GM12878 (cell line): Measurements from ENCODE around the gene COQ3. TPM values are rescaled to one million over a fixed set of nuclear protein-coding genes. Genes with fewer than 3 reads are reported as not detected.

Experiments
- ATAC-seq: fragments of 200-7000 bp; cut with Tn5 transposase; 3 replicates; pipeline ENCODE4 v1.9.1; 2020; ENCODE audit warnings: mild to moderate bottlenecking, moderate library complexity
- BruUV-seq: library from RNA; stranded (reverse); fragments of 400-500 nt; replicated peaks from 2 replicates; lab custom pipeline; 2021; lab: Mats Ljungman, UMichigan
- CTCF ChIA-PET: fragments of 300-600 bp; sonication (Branson Sonifier 250); formaldehyde crosslinking; extraction: SDS; loops from one replicate; lab custom pipeline; 2021; ENCODE audit warnings: inconsistent platforms; lab: Yijun Ruan, JAX
- POLR2A ChIA-PET: fragments of 350-600 bp; formaldehyde crosslinking; extraction: SDS; loops from one replicate; lab custom pipeline; 2021; ENCODE audit warnings: inconsistent platforms; lab: Charles Lee
- RAD21 ChIA-PET: fragments of 300-600 bp; sonication (Branson Sonifier 250); formaldehyde crosslinking; loops from one replicate; lab custom pipeline; 2023; ENCODE audit warnings: antibody characterized with exemption; ENCODE audit not compliant: unreplicated experiment; lab: Charles Lee
- SMC1A ChIA-PET: fragments of 300-600 bp; sonication (Branson Sonifier 250); formaldehyde crosslinking; loops from one replicate; lab custom pipeline; 2023; ENCODE audit not compliant: unreplicated experiment, uncharacterized antibody; lab: Charles Lee
- DNase-seq: peaks from one replicate; pipeline ENCODE4 v3.0.0-alpha.2; 2011; ENCODE audit warnings: low read depth, low spot score
- FAIRE-seq: peaks from 3 replicates; lab custom pipeline; 2011; peaks lifted over from hg19 to GRCh38; lab: Jason Lieb, UNC
- H2AFZ ChIP-seq: 2 replicates; pipeline ENCODE4 v1.6.0; 2011; ENCODE audit warnings: low read depth, low read length, control low read depth; ENCODE audit not compliant: control insufficient read depth
- H3K27ac ChIP-seq: 2 replicates; pipeline ENCODE4 v1.5.1; 2011; ENCODE audit warnings: control low read depth; ENCODE audit not compliant: control insufficient read depth, insufficient read depth
- H3K27me3 ChIP-seq, 2 experiments: replicated peaks in 1 of 2; 2 replicates each; pipeline versions ENCODE4 v1.6.0 to v1.6.1; 2011; ENCODE audit warnings: low read length in 1 of 2; ENCODE audit not compliant: control insufficient read depth in 2 of 2, insufficient read depth in 2 of 2
- H3K36me3 ChIP-seq, 2 experiments: 2 replicates each; pipeline ENCODE4 v1.5.1; 2011; ENCODE audit warnings: low read length in 1 of 2; ENCODE audit not compliant: control insufficient read depth in 2 of 2, insufficient read depth in 2 of 2
- H3K4me1 ChIP-seq: 2 replicates; pipeline ENCODE4 v1.6.1; 2011; ENCODE audit warnings: mild to moderate bottlenecking, low read length, moderate library complexity, mixed read lengths; ENCODE audit not compliant: control insufficient read depth, insufficient read depth
- H3K4me2 ChIP-seq: 2 replicates; pipeline ENCODE4 v1.6.0; 2011; ENCODE audit warnings: control low read depth; ENCODE audit not compliant: control insufficient read depth, insufficient read depth
- H3K4me3 ChIP-seq: fragments of 200-600 bp; sonication (generic); 2 replicates; pipeline ENCODE4 v1.5.1; 2016
- H3K79me2 ChIP-seq: 2 replicates; pipeline ENCODE4 v1.6.0; 2011; ENCODE audit warnings: low read length; ENCODE audit not compliant: control insufficient read depth, insufficient read depth
- H3K9ac ChIP-seq: 2 replicates; pipeline ENCODE4 v1.8.0; 2011; ENCODE audit warnings: low read length, control low read depth, mixed read lengths; ENCODE audit not compliant: control insufficient read depth, insufficient read depth
- H3K9me3 ChIP-seq: replicated peaks from 3 replicates; pipeline ENCODE4 v1.5.1; 2011; ENCODE audit warnings: mild to moderate bottlenecking, low read length; ENCODE audit not compliant: control insufficient read depth, insufficient read depth
- H4K20me1 ChIP-seq: 2 replicates; pipeline ENCODE4 v1.6.0; 2011; ENCODE audit not compliant: control insufficient read depth, insufficient read depth
- CBFB ChIP-seq: IDR thresholded peaks from 2 replicates; pipeline ENCODE4 v1.6.1; 2016; ENCODE audit warnings: antibody characterized with exemption, low read depth
- CHD4 ChIP-seq: fragments of 200-600 bp; sonication (generic); IDR thresholded peaks from 2 replicates; pipeline ENCODE4 v1.6.1; 2016; ENCODE audit warnings: mild to moderate bottlenecking
- EED ChIP-seq: sonication (generic); IDR thresholded peaks from 2 replicates; pipeline ENCODE4 v1.6.1; 2016; ENCODE audit warnings: antibody characterized with exemption, low read depth
- ELK1 ChIP-seq: IDR thresholded peaks from 2 replicates; pipeline ENCODE4 v1.6.1; 2012; ENCODE audit warnings: low read depth, low read length, improper control_type of control experiment
- HDAC6 ChIP-seq: fragments of 200-600 bp; sonication (generic); IDR thresholded peaks from one replicate; pipeline ENCODE4 v1.8.0; 2017; ENCODE audit warnings: antibody characterized with exemption; ENCODE audit not compliant: unreplicated experiment
- IRF3 ChIP-seq: fragments of 450-650 bp; IDR thresholded peaks from 2 replicates; pipeline ENCODE4 v1.6.1; 2014; ENCODE audit warnings: mild to moderate bottlenecking
- NRF1 ChIP-seq: conservative IDR thresholded peaks from 2 replicates; pipeline ENCODE4 v1.6.1; 2011; ENCODE audit warnings: mild to moderate bottlenecking, low read depth, low read length, improper control_type of control experiment
- RAD21 ChIP-seq: IDR thresholded peaks from 2 replicates; pipeline ENCODE4 v1.6.1; 2011; ENCODE audit warnings: mild to moderate bottlenecking, low read depth, low read length, moderate library complexity; ENCODE audit not compliant: insufficient read depth
- RUNX3 ChIP-seq: IDR thresholded peaks from 2 replicates; pipeline ENCODE4 v1.6.1; 2012; ENCODE audit warnings: low read length, inconsistent platforms
- SIN3A ChIP-seq: IDR thresholded peaks from 2 replicates; pipeline ENCODE4 v1.6.1; 2012; ENCODE audit warnings: low read depth, low read length, improper control_type of control experiment
- SPI1 ChIP-seq: IDR thresholded peaks from 2 replicates; pipeline ENCODE4 v1.6.1; 2011; ENCODE audit warnings: low read depth, mild to moderate bottlenecking, low read length, moderate library complexity, borderline replicate concordance; ENCODE audit not compliant: insufficient read depth
- SREBF1 ChIP-seq: IDR thresholded peaks from 2 replicates; pipeline ENCODE4 v1.6.1; 2012; ENCODE audit warnings: mild to moderate bottlenecking, low read length
- SREBF2 ChIP-seq: IDR thresholded peaks from 2 replicates; pipeline ENCODE4 v1.6.1; 2012; ENCODE audit warnings: mild to moderate bottlenecking, low read length
- STAT1 ChIP-seq: fragments of 450-650 bp; conservative IDR thresholded peaks from 2 replicates; pipeline ENCODE4 v1.6.1; 2014; ENCODE audit warnings: antibody characterized with exemption, mild to moderate bottlenecking
- SUPT20H ChIP-seq: IDR thresholded peaks from 2 replicates; pipeline ENCODE4 v1.6.1; 2011; ENCODE audit warnings: low read depth, mild to moderate bottlenecking, low read length, moderate library complexity, borderline replicate concordance; ENCODE audit not compliant: control insufficient read depth
- TCF12 ChIP-seq: IDR thresholded peaks from 2 replicates; pipeline ENCODE4 v1.6.1; 2011; ENCODE audit warnings: low read depth, mild to moderate bottlenecking, low read length
- ZNF622 ChIP-seq: fragments of 450-650 bp; IDR thresholded peaks from 2 replicates; pipeline ENCODE4 v1.6.1; 2017; ENCODE audit warnings: mild to moderate bottlenecking, inconsistent platforms
- ZNF687 ChIP-seq: fragments of 450-650 bp; IDR thresholded peaks from 2 replicates; pipeline ENCODE4 v1.6.1; 2017; ENCODE audit warnings: mild to moderate bottlenecking, moderate library complexity
- WGBS: methylation state at CpG from one replicate; pipeline ENCODE4 v1.1.6; 2016; ENCODE audit warnings: low lambda C conversion rate; ENCODE audit not compliant: insufficient replicate concordance, insufficient coverage; ENCODE audit errors: missing lambda C conversion rate; 5-methylcytosine and 5-hydroxymethylcytosine counted together
- in situ Hi-C: fragments of 300-500 bp; cut with MboI; formaldehyde crosslinking; loops from 9 replicates; pipeline ENCODE4 v1.14.3; 2018; ENCODE audit warnings: mixed read lengths
- intact Hi-C: fragments of 100-400 bp; cut with micrococcal nuclease; formaldehyde crosslinking; loops from one replicate; pipeline ENCODE4 v1.14.2; 2022; ENCODE audit not compliant: unreplicated experiment
- polyA plus RNA-seq, 11 experiments: library from polyadenylated mRNA; depleted of rRNA in 4 of 11; unstranded in 6 of 11; stranded (reverse) in 5 of 11; fragments of >200 nt; fragmentation: Nextera tagmentation in 4 of 11; fragmentation: Illumina TruSeq in 1 of 11; extraction: Ambion mirVana in 4 of 11; extraction: Trizol in 1 of 11; gene quantifications; 1 replicate in 1 of 11; 2 replicates in 10 of 11; pipeline versions ENCODE4 v1.2.1 to v1.2.3, GENCODE V29; 2011 to 2016; ENCODE audit warnings: inconsistent platforms in 2 of 11, missing spikeins in 2 of 11, low read depth in 1 of 11
- total RNA-seq, 4 experiments: library from RNA; depleted of rRNA in 3 of 4; stranded (reverse); fragments of >200 nt in 3 of 4; fragmentation: Illumina TruSeq in 1 of 4; extraction: Trizol in 1 of 4; gene quantifications; 2 replicates each; pipeline versions ENCODE4 v1.2.1 to v1.2.3, GENCODE V29; 2013 to 2021

COQ3 gene
- total and polyA plus RNA-seq, 10 of the 15 experiments (the other 5 are each of a cell fraction or from before 2014, with no cell fraction given): 9.3 to 50.6 (median 16.0) TPM

- Histone ChIP-seq H3K4me3 (no peak overlapping the region), H3K36me3 (no peaks in the 10 kb centered on the region; a peak in 1 of 4 replicates), H2AFZ (no peak overlapping the region), H3K9ac (no peak overlapping the region), H4K20me1 (no peaks in the 10 kb centered on the region), H3K4me2 (no peak overlapping the region), H3K27me3 (no peaks in the 10 kb centered on the region), H3K79me2 (no peaks in the 10 kb centered on the region; the same call in 1 of the 2 replicates), H3K27ac (no peak overlapping the region), H3K9me3 (no peaks in the 10 kb centered on the region), H3K4me1 (no peaks in the 10 kb centered on the region; the same call in 1 of the 2 replicates)
- POLR2A ChIA-PET: interaction anchor here (0.5 kb wide), 2 partner anchors 41 to 498 kb away, joined by 3 to 4 read pairs; no protein-coding TSS in a partner anchor
- in situ Hi-C loops (no loop called here), intact Hi-C loops (no loop called here)
- RAD21 ChIA-PET: interaction anchor here (1.2 to 1.4 kb wide), 3 partner anchors 28 to 103 kb away, joined by 3 to 5 read pairs (median 4); no protein-coding TSS in a partner anchor
- CTCF ChIA-PET: interaction anchor here (0.8 to 3.9 kb wide), 6 partner anchors 14 to 313 kb away, joined by 3 to 26 read pairs (median 10); no protein-coding TSS in a partner anchor
- FAIRE-seq: no peak
- no peak for ATAC-seq
- WGBS: 97% methylated on average over 2 of the region's 2 CpGs
- DNase-seq: no peak
- no TSS peak for BruUV-seq
- SMC1A ChIA-PET: interaction anchor here (0.8 to 2.8 kb wide), 11 partner anchors 8 to 103 kb away, joined by 3 to 15 read pairs (median 5); partner anchors contain the start of genes COQ3 and PNISR
- no peak for TF ChIP-seq EED
- TF ChIP-seq CHD4: no peak
- no peak for TF ChIP-seq ZNF687
- TF ChIP-seq RAD21: no peak
- TF ChIP-seq TCF12: no peak
- no peak for TF ChIP-seq RUNX3
- TF ChIP-seq SUPT20H: no peak
- no peak for TF ChIP-seq ZNF622
- no peak for TF ChIP-seq ELK1
- no peak for TF ChIP-seq SREBF1
- no peak for TF ChIP-seq STAT1
- TF ChIP-seq SPI1: no peak
- no peak for TF ChIP-seq NRF1
- TF ChIP-seq IRF3: no peak
- no peak for TF ChIP-seq HDAC6
- TF ChIP-seq SIN3A: no peak
- TF ChIP-seq CBFB: no peak
- no peak for TF ChIP-seq SREBF2
Measured at GRCh38 chr6:99432877-99433276, 38.9 kb upstream of the COQ3 start.
